GM12875 (cell line): ENCODE results near the gene HELZ.

Experiments
- H3K4me3 ChIP-seq: one replicate; pipeline ENCODE4 v1.5.1; 2011; ENCODE audit warnings: low read depth, low read length, control low read depth
- CTCF ChIP-seq: IDR thresholded peaks from 2 replicates; pipeline ENCODE4 v1.5.1; 2011; ENCODE audit warnings: low read depth, mild to moderate bottlenecking, control low read depth, inconsistent platforms, low read length, moderate library complexity, borderline replicate concordance; ENCODE audit not compliant: insufficient read depth

HELZ gene

GRCh38 chr17:67049025-67049739 lies 195.8 kb downstream of the HELZ start:
- no peak for TF ChIP-seq CTCF

GRCh38 chr17:67047382-67047781 lies 197.6 kb downstream of the HELZ start:
- no peak for TF ChIP-seq CTCF

More at GRCh38 chr17:67049025-67049739, 195.8 kb downstream of the HELZ start:
- H3K4me3 ChIP-seq, result no peak overlapping the region

GRCh38 chr17:67046398-67046797 lies 198.6 kb downstream of the HELZ start:
- no peak for TF ChIP-seq CTCF
- no peak overlapping the region for H3K4me3 ChIP-seq

More at GRCh38 chr17:67047382-67047781, 197.6 kb downstream of the HELZ start:
- no peak overlapping the region for H3K4me3 ChIP-seq

- no peak overlapping the region for H3K4me3 ChIP-seq
- no peak for TF ChIP-seq CTCF
These were observed 200.1 kb downstream of the HELZ start for GRCh38 chr17:67044940-67045339.

GRCh38 chr17:67044016-67044772 lies 200.8 kb downstream of the HELZ start, which contains the start of gene CACNG1:
CACNG1 (plus strand) TSS chr17:67044554; CDS start chr17:67044661, 107 bp downstream.
- TF ChIP-seq CTCF, result no peak

GRCh38 chr17:67043283-67043682 lies 201.7 kb downstream of the HELZ start:
- TF ChIP-seq CTCF, result no peak

More at GRCh38 chr17:67044016-67044772, 200.8 kb downstream of the HELZ start, which contains the start of gene CACNG1:
- no peak within 1 kb of the TSS for H3K4me3 ChIP-seq

More at GRCh38 chr17:67043283-67043682, 201.7 kb downstream of the HELZ start:
- H3K4me3 ChIP-seq, result no peak overlapping the region
